ENCODE results near the gene KRTAP23-1. TPM values are rescaled to one million over a fixed set of nuclear protein-coding genes. Genes with fewer than 3 reads are reported as not detected.

Gene KRTAP23-1
- total and polyA plus RNA-seq, 2 donors (not counting 1 experiment from before 2014, with no cell fraction given) = not detected

DNA sequence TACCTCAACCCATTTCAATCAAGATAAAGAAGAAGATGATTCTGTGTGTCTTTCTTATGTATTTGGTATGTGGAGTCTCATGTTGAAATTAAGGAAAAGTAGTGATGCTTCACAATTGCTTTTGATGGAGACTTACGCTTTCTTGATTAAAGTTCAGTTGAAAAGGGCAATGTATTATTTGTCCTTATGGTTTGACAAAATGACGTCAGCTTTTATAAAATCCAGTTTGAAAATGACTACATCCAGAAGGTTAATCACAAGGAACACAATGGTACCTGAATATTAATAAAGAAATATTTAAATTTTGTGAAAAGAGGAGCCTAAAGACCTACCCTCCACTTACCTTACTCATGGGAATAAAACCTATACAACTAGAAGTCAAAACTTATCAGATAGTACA is 32.7 kb downstream of the KRTAP23-1 start:
- TF ChIP-seq EZH2 (IDR thresholded peaks at IDR 0.05; ENCODE audit: borderline replicate concordance, insufficient read depth, low read depth, low read length, poor library complexity, severe bottlenecking) = no peak
- TF ChIP-seq, protein P1, sequence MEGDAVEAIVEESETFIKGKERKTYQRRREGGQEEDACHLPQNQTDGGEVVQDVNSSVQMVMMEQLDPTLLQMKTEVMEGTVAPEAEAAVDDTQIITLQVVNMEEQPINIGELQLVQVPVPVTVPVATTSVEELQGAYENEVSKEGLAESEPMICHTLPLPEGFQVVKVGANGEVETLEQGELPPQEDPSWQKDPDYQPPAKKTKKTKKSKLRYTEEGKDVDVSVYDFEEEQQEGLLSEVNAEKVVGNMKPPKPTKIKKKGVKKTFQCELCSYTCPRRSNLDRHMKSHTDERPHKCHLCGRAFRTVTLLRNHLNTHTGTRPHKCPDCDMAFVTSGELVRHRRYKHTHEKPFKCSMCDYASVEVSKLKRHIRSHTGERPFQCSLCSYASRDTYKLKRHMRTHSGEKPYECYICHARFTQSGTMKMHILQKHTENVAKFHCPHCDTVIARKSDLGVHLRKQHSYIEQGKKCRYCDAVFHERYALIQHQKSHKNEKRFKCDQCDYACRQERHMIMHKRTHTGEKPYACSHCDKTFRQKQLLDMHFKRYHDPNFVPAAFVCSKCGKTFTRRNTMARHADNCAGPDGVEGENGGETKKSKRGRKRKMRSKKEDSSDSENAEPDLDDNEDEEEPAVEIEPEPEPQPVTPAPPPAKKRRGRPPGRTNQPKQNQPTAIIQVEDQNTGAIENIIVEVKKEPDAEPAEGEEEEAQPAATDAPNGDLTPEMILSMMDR (IDR thresholded peaks at IDR 0.05) = no peak
- CTCF ChIA-PET = no interaction called here
- H3K9me3 Mint-ChIP-seq (ENCODE audit: insufficient read depth) = peaks cover 2% of the 10 kb centered on the region

DNA sequence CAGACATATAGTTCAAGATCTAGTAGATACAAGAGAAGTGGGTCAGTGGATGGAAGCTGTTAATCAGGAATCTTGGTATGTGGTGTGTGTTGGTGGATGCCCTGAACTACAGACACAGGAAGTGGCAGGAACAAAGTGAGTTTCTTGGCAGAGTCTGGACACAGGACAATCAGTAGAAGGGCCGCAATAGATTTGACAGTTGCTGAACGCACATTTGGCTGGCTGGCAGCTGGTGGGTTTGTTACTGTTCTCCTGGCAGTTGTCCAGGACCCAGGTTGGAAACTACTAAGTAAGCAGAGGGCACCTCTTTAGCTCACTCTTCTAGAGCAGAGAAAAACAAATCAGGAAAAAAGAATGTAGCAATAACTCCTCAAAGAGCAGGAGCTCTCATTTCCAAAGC is 41.5 kb downstream of the KRTAP23-1 start:
- no peak overlapping the region for H3K4me2 ChIP-seq (replicated peaks; ENCODE audit: low read depth, low read length, poor library complexity, severe bottlenecking)
- intact Hi-C loops (cut with micrococcal nuclease) = no loop called here
- DNase-seq (no peak), ATAC-seq (ENCODE audit: low read depth) (no peak)
- H3K4me1 Mint-ChIP-seq = no peaks in the 10 kb centered on the region
- no peak overlapping the region for H3K27ac ChIP-seq (ENCODE audit: low read length in 2 of 2)
- no peaks in the 10 kb centered on the region for H3K9me3 ChIP-seq (ENCODE audit: control extremely low read depth in 1 of 3, control insufficient read depth in 2 of 3, insufficient read depth in 1 of 3, low read length in 2 of 3)
- no peaks in the 10 kb centered on the region for H3K27me3 ChIP-seq (replicated peaks in 1 of 4; ENCODE audit: control extremely low read depth in 1 of 4, control insufficient read depth in 3 of 4, insufficient read depth in 4 of 4, low read length in 3 of 4)
- H3K27me3 Mint-ChIP-seq = no peaks in the 10 kb centered on the region
- WGBS (ENCODE audit: insufficient coverage) = 85% methylated on average over 2 of the region's 2 CpGs
- H3K36me3 ChIP-seq (replicated peaks in 1 of 2; ENCODE audit: control extremely low read depth in 1 of 2, control insufficient read depth in 1 of 2, extremely low read depth in 1 of 2, insufficient read depth in 2 of 2, low read length in 1 of 2) = no peaks in the 10 kb centered on the region
- no peak overlapping the region for H2AFZ ChIP-seq (ENCODE audit: insufficient read depth, low read depth, low read length, poor library complexity, severe bottlenecking)
- CTCF ChIA-PET = no interaction called here
- TF ChIP-seq EZH2 (IDR thresholded peaks at IDR 0.05; ENCODE audit: borderline replicate concordance, insufficient read depth, low read depth, low read length, poor library complexity, severe bottlenecking) = no peak
- TF ChIP-seq, protein P1 (IDR thresholded peaks at IDR 0.05) = no peak
- H3K4me3 ChIP-seq (ENCODE audit: control extremely low read depth in 1 of 5, extremely low read depth in 1 of 5, insufficient read depth in 1 of 5, low read depth in 2 of 5, low read length in 4 of 5) = no peak overlapping the region
- no peak overlapping the region for H3K27ac Mint-ChIP-seq
- no peaks in the 10 kb centered on the region for H3K9me3 Mint-ChIP-seq (ENCODE audit: insufficient read depth)
- H4K20me1 ChIP-seq (ENCODE audit: control insufficient read depth, insufficient read depth, low read length, poor library complexity, severe bottlenecking) = no peaks in the 10 kb centered on the region
- no peaks in the 10 kb centered on the region for H3K79me2 ChIP-seq (ENCODE audit: control insufficient read depth, insufficient read depth, low read length)
- H3K9ac ChIP-seq (ENCODE audit: low read length) = no peak overlapping the region
- POLR2A ChIA-PET = no interaction called here
- H3K4me1 ChIP-seq (ENCODE audit: control insufficient read depth in 2 of 2, insufficient read depth in 2 of 2, low read length in 2 of 2) = no peaks in the 10 kb centered on the region
- H3K4me3 Mint-ChIP-seq = no peak overlapping the region

More for the DNA sequence above, 32.7 kb downstream of the KRTAP23-1 start:
- intact Hi-C loops (cut with micrococcal nuclease) = no loop called here
- no peak for DNase-seq
- Histone ChIP-seq H3K4me1 (ENCODE audit: control insufficient read depth in 2 of 2, insufficient read depth in 2 of 2, low read length in 2 of 2) (no peaks in the 10 kb centered on the region), H3K4me3 (ENCODE audit: control extremely low read depth in 1 of 5, extremely low read depth in 1 of 5, insufficient read depth in 1 of 5, low read depth in 2 of 5, low read length in 4 of 5) (no peak overlapping the region), H3K27ac (ENCODE audit: low read length in 2 of 2) (no peak overlapping the region), H3K4me2 (replicated peaks; ENCODE audit: low read depth, low read length, poor library complexity, severe bottlenecking) (no peak overlapping the region), H3K79me2 (ENCODE audit: control insufficient read depth, insufficient read depth, low read length) (no peaks in the 10 kb centered on the region), H3K9ac (ENCODE audit: low read length) (no peak overlapping the region), H3K27me3 (replicated peaks in 1 of 4; ENCODE audit: control extremely low read depth in 1 of 4, control insufficient read depth in 3 of 4, insufficient read depth in 4 of 4, low read length in 3 of 4) (no peaks in the 10 kb centered on the region), H3K9me3 (ENCODE audit: control extremely low read depth in 1 of 3, control insufficient read depth in 2 of 3, insufficient read depth in 1 of 3, low read length in 2 of 3) (peaks cover 0 to 6% (median 0%) of the 10 kb centered on the region in 3 donors), H2AFZ (ENCODE audit: insufficient read depth, low read depth, low read length, poor library complexity, severe bottlenecking) (no peak overlapping the region), H4K20me1 (ENCODE audit: control insufficient read depth, insufficient read depth, low read length, poor library complexity, severe bottlenecking) (no peaks in the 10 kb centered on the region), H3K36me3 (replicated peaks in 1 of 2; ENCODE audit: control extremely low read depth in 1 of 2, control insufficient read depth in 1 of 2, extremely low read depth in 1 of 2, insufficient read depth in 2 of 2, low read length in 1 of 2) (no peaks in the 10 kb centered on the region)
- no peak overlapping the region for H3K4me3 Mint-ChIP-seq
- ATAC-seq (ENCODE audit: low read depth) = no peak
- no peaks in the 10 kb centered on the region for H3K27me3 Mint-ChIP-seq
- POLR2A ChIA-PET = no interaction called here
- no peak overlapping the region for H3K27ac Mint-ChIP-seq
- 80% methylated on average over 1 of the region's 2 CpGs for WGBS (ENCODE audit: insufficient coverage)
- H3K4me1 Mint-ChIP-seq = no peaks in the 10 kb centered on the region

Data from B cell (primary cell).